ENCODE measurements around the gene IL23R.

IL23R gene

DNA sequence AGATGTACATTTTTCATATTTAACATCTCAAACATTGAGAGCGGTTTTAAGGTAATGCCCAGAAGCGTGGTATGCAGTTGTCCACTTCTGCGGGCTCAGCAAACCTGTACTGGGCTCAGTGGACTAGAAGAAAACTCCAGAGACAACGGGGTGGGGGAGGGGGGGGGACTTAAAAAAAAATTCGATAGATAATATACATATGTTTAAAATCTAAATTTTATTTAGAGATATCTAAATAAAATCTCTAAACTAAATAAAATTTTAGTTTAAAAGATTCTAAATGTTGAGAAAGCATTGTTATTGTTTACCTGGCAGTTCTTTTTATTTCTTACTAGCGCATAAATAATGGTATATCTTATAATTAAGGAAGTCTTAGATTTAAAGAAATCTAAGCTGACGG, 140.3 kb downstream of the IL23R start:
- no peak for ATAC-seq (ENCODE audit: insufficient read depth, low read depth)
- H3K9ac ChIP-seq (ENCODE audit: low read depth, low read length), result no peak overlapping the region
- no peaks in the 10 kb centered on the region for H4K20me1 ChIP-seq (ENCODE audit: insufficient read depth, low read length)
- H3K4me2 ChIP-seq (ENCODE audit: insufficient read depth, low read length), result no peak overlapping the region
- H3K27ac ChIP-seq (ENCODE audit: low read length), result no peak overlapping the region
- no peak overlapping the region for H2AFZ ChIP-seq (ENCODE audit: low read depth, low read length)
- H3K9me3 ChIP-seq (ENCODE audit: insufficient read depth, low read length, severe bottlenecking), result no peaks in the 10 kb centered on the region
- H3K4me1 ChIP-seq (ENCODE audit: insufficient read depth, low read length), result no peaks in the 10 kb centered on the region
- no peak overlapping the region for H3K4me3 ChIP-seq (ENCODE audit: low read depth in 1 of 2, low read length in 2 of 2)
- TF ChIP-seq, protein P1, sequence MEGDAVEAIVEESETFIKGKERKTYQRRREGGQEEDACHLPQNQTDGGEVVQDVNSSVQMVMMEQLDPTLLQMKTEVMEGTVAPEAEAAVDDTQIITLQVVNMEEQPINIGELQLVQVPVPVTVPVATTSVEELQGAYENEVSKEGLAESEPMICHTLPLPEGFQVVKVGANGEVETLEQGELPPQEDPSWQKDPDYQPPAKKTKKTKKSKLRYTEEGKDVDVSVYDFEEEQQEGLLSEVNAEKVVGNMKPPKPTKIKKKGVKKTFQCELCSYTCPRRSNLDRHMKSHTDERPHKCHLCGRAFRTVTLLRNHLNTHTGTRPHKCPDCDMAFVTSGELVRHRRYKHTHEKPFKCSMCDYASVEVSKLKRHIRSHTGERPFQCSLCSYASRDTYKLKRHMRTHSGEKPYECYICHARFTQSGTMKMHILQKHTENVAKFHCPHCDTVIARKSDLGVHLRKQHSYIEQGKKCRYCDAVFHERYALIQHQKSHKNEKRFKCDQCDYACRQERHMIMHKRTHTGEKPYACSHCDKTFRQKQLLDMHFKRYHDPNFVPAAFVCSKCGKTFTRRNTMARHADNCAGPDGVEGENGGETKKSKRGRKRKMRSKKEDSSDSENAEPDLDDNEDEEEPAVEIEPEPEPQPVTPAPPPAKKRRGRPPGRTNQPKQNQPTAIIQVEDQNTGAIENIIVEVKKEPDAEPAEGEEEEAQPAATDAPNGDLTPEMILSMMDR (IDR thresholded peaks at IDR 0.05; ENCODE audit: borderline replicate concordance, extremely low read depth, low read length, poor library complexity, severe bottlenecking), result no peak
- TF ChIP-seq EZH2 (IDR thresholded peaks at IDR 0.05; ENCODE audit: borderline replicate concordance, low read depth, low read length, severe bottlenecking), result no peak
- no peaks in the 10 kb centered on the region for H3K36me3 ChIP-seq (ENCODE audit: insufficient read depth, low read length)
- no peak for DNase-seq
- H3K27me3 ChIP-seq (ENCODE audit: insufficient read depth, low read length, poor library complexity), result no peaks in the 10 kb centered on the region
- H3K79me2 ChIP-seq (ENCODE audit: insufficient read depth, low read length), result no peaks in the 10 kb centered on the region

DNA sequence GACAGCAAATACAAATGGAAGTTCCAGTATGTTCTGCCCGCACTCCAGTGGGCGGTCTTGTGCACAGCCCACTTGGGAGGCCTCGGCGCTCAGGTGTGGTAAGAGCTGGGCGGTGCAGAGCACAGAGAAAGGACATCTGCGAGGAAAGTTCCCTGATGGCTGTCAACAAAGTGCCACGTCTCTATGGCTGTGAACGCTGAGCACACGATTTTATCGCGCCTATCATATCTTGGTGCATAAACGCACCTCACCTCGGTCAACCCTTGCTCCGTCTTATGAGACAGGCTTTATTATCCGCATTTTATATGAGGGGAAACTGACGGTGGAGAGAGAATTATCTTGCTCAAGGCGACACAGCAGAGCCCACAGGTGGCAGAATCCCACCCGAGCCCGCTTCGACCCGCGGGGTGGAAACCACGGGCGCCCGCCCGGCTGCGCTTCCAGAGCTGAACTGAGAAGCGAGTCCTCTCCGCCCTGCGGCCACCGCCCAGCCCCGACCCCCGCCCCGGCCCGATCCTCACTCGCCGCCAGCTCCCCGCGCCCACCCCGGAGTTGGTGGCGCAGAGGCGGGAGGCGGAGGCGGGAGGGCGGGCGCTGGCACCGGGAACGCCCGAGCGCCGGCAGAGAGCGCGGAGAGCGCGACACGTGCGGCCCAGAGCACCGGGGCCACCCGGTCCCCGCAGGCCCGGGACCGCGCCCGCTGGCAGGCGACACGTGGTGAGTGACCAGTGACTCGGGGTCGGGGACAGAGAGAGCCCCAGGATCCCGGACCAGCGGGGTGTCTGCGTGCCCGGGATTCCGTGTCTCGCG, 141.2 kb downstream of the IL23R start, which contains the start of gene IL12RB2:
Gene IL12RB2, plus strand, starts transcription at position 623 of the 810 bp plus-strand sequence. CDS start 12,496 bp downstream, outside the sequence.
- no peak within 1 kb of the TSS for H3K4me3 ChIP-seq (ENCODE audit: low read depth in 1 of 2, low read length in 2 of 2)
- no peaks in the 10 kb centered on the region for H4K20me1 ChIP-seq (ENCODE audit: insufficient read depth, low read length)
- no peaks in the 10 kb centered on the region for H3K79me2 ChIP-seq (ENCODE audit: insufficient read depth, low read length)
- H2AFZ ChIP-seq (ENCODE audit: low read depth, low read length), result no peak within 1 kb of the TSS
- H3K9me3 ChIP-seq (ENCODE audit: insufficient read depth, low read length, severe bottlenecking), result no peaks in the 10 kb centered on the region
- DNase-seq (no peak), ATAC-seq (ENCODE audit: insufficient read depth, low read depth) (no peak)
- H3K4me2 ChIP-seq (ENCODE audit: insufficient read depth, low read length), result no peak within 1 kb of the TSS
- no peak within 1 kb of the TSS for H3K27ac ChIP-seq (ENCODE audit: low read length)
- no peaks in the 10 kb centered on the region for H3K36me3 ChIP-seq (ENCODE audit: insufficient read depth, low read length)
- H3K9ac ChIP-seq (ENCODE audit: low read depth, low read length), result no peak within 1 kb of the TSS
- TF ChIP-seq EZH2 (IDR thresholded peaks at IDR 0.05; ENCODE audit: borderline replicate concordance, low read depth, low read length, severe bottlenecking), result no peak
- TF ChIP-seq, protein P1 (IDR thresholded peaks at IDR 0.05; ENCODE audit: borderline replicate concordance, extremely low read depth, low read length, poor library complexity, severe bottlenecking), result no peak
- H3K4me1 ChIP-seq (ENCODE audit: insufficient read depth, low read length), result no peaks in the 10 kb centered on the region
- H3K27me3 ChIP-seq (ENCODE audit: insufficient read depth, low read length, poor library complexity), result no peaks in the 10 kb centered on the region

DNA sequence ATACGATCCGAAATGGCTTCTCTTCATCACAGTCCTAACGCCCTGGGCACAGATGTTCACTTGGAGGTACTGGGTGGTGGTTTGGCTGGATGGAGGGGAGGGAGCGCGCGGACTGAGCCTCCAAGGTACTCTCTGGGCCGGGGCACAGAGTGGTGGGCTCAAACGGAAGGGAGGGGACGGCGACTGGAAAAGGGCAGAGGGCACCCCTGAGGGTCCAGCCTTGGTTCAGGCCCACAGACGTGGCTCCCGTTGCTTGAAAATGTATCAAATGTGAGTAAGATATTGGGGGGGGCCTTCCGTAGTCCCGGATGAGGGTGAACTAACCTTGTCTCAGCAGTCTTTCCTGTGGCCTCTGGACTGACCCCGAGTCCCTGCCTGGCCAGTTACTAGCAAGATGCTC, 141.9 kb downstream of the IL23R start:
- H3K79me2 ChIP-seq (ENCODE audit: insufficient read depth, low read length), result no peaks in the 10 kb centered on the region
- no peak overlapping the region for H3K9ac ChIP-seq (ENCODE audit: low read depth, low read length)
- no peak for DNase-seq
- H3K4me2 ChIP-seq (ENCODE audit: insufficient read depth, low read length), result no peak overlapping the region
- TF ChIP-seq, protein P1 (IDR thresholded peaks at IDR 0.05; ENCODE audit: borderline replicate concordance, extremely low read depth, low read length, poor library complexity, severe bottlenecking), result no peak
- TF ChIP-seq EZH2 (IDR thresholded peaks at IDR 0.05; ENCODE audit: borderline replicate concordance, low read depth, low read length, severe bottlenecking), result no peak
- no peak overlapping the region for H3K27ac ChIP-seq (ENCODE audit: low read length)
- H3K4me1 ChIP-seq (ENCODE audit: insufficient read depth, low read length), result no peaks in the 10 kb centered on the region
- no peaks in the 10 kb centered on the region for H3K27me3 ChIP-seq (ENCODE audit: insufficient read depth, low read length, poor library complexity)
- H4K20me1 ChIP-seq (ENCODE audit: insufficient read depth, low read length), result no peaks in the 10 kb centered on the region
- no peak for ATAC-seq (ENCODE audit: insufficient read depth, low read depth)
- no peaks in the 10 kb centered on the region for H3K36me3 ChIP-seq (ENCODE audit: insufficient read depth, low read length)
- no peak overlapping the region for H3K4me3 ChIP-seq (ENCODE audit: low read depth in 1 of 2, low read length in 2 of 2)
- H3K9me3 ChIP-seq (ENCODE audit: insufficient read depth, low read length, severe bottlenecking), result no peaks in the 10 kb centered on the region
- no peak overlapping the region for H2AFZ ChIP-seq (ENCODE audit: low read depth, low read length)
